BLaER1 (cell line): ENCODE data around the gene GPR139.

Experiments used
- H3K27ac ChIP-seq: shearing (Covaris generic); formaldehyde crosslinking; 2 replicates; pipeline ENCODE4 v1.8.1; 2022
- H3K27me3 ChIP-seq: shearing (Covaris generic); formaldehyde crosslinking; 2 replicates; pipeline ENCODE4 v1.8.1; 2022
- H3K36me3 ChIP-seq: shearing (Covaris generic); formaldehyde crosslinking; 2 replicates; pipeline ENCODE4 v1.8.1; 2022
- H3K4me1 ChIP-seq: shearing (Covaris generic); formaldehyde crosslinking; 2 replicates; pipeline ENCODE4 v1.8.1; 2022
- H3K4me2 ChIP-seq: shearing (Covaris generic); formaldehyde crosslinking; 2 replicates; pipeline ENCODE4 v1.8.1; 2022
- H3K4me3 ChIP-seq: shearing (Covaris generic); formaldehyde crosslinking; 2 replicates; pipeline ENCODE4 v1.8.1; 2022
- H3K9ac ChIP-seq: shearing (Covaris generic); formaldehyde crosslinking; 2 replicates; pipeline ENCODE4 v1.8.1; 2022
- H3K9me3 ChIP-seq: shearing (Covaris generic); formaldehyde crosslinking; 2 replicates; pipeline ENCODE4 v1.8.1; 2022
- H4K20me1 ChIP-seq: shearing (Covaris generic); formaldehyde crosslinking; 2 replicates; pipeline ENCODE4 v1.8.1; 2022
- Cebpa-rat ChIP-seq: shearing (Covaris generic); IDR thresholded peaks from 2 replicates; pipeline ENCODE4 v1.8.1; 2022

The GPR139 gene

DNA sequence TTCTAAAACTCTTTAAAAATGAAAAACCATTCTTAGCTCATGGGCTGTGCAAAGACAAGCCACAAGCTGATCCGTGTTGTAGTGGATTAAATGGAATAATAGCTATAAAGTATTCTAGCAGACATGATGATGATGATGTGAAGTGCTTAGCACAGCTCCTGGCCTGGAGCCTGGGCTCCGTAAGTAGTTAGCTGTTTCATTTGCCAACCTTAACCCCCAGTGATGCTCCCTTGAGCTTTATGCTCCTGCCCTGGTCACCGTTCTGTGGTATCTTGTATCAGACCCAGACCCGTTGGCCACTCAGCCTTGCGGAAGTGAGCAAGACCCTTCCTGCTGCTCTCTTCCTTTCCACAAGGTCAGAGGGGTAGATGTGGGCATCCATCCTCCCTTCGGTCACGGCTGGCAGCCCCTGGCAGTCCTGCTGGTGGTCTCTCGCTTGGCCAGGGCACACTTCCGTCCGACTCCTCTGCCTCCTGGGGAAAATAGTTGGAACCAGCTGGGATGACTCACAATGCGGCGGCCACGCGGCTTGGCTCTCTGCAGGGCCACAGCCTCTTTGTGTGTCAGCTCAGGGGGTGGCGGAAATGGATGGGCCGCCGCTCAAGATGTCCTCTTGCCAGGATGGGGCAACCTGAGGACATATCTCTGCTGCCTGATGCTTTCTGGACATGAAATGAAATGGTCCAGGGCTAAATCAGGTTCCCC, 79.1 kb downstream of the GPR139 start:
- Histone ChIP-seq H3K4me3 (no peak overlapping the region), H3K27me3 (no peaks in the 10 kb centered on the region), H3K27ac (no peak overlapping the region), H3K9me3 (no peaks in the 10 kb centered on the region), H3K4me2 (no peak overlapping the region), H3K9ac (no peak overlapping the region), H4K20me1 (no peaks in the 10 kb centered on the region), H3K36me3 (no peaks in the 10 kb centered on the region), H3K4me1 (no peaks in the 10 kb centered on the region)
- TF ChIP-seq Cebpa-rat: no peak

GRCh38 chr16:19991614-19992013, 82.1 kb downstream of the GPR139 start:
- Histone ChIP-seq H3K4me2 (no peak overlapping the region), H4K20me1 (no peaks in the 10 kb centered on the region), H3K4me1 (no peaks in the 10 kb centered on the region), H3K27ac (no peak overlapping the region), H3K9ac (no peak overlapping the region), H3K27me3 (no peaks in the 10 kb centered on the region), H3K9me3 (no peaks in the 10 kb centered on the region), H3K36me3 (no peaks in the 10 kb centered on the region), H3K4me3 (no peak overlapping the region)
- no peak for TF ChIP-seq Cebpa-rat

DNA sequence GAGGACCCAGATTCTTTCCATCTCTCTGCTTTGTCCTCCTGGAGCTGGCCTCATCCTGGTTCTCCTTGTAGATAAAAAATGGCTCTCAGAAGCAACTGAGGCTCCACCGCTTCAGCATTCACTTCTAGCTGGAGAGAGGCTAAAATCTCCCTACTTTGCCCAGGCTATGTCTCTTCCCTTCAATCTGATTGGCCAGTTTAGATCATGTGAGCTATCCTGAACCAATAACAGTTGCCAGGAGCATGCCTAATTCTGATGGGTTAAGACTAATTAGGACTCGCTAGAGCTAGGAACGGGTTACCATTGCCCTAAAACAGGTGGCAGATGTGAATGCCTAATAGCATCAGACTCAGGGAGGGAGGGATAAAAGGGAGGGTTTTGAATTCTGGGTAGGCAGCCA, 89.6 kb downstream of the GPR139 start:
- Histone ChIP-seq H3K4me2 (no peak overlapping the region), H3K9me3 (no peaks in the 10 kb centered on the region), H3K9ac (no peak overlapping the region), H3K27me3 (no peaks in the 10 kb centered on the region), H3K4me1 (no peaks in the 10 kb centered on the region), H3K36me3 (no peaks in the 10 kb centered on the region), H4K20me1 (no peaks in the 10 kb centered on the region), H3K27ac (no peak overlapping the region), H3K4me3 (no peak overlapping the region)
- no peak for TF ChIP-seq Cebpa-rat
